ENCODE measurements around the gene CRELD1. TPM values are rescaled to one million over a fixed set of nuclear protein-coding genes. Genes with fewer than 3 reads are reported as not detected.

CRELD1 gene
- total and polyA plus RNA-seq, 2 of the 13 experiments (the other 11 are each of a cell fraction or from before 2014, with no cell fraction given), result 27.1 to 61.9 TPM

GRCh38 chr3:9890249-9891071 is 43.2 kb upstream of the CRELD1 start, which contains the start of gene JAGN1 (continued):
- TF ChIP-seq ZNF772 (CRISPR knock-in tag; IDR thresholded peaks at IDR 0.05), result peak; percentile 94; the same call in 1 of the 2 replicates
- TF ChIP-seq ZSCAN31 (CRISPR knock-in tag; IDR thresholded peaks at IDR 0.05; ENCODE audit: low read depth), result peak; percentile 85
- TF ChIP-seq ZNF644 (CRISPR knock-in tag; IDR thresholded peaks at IDR 0.05; ENCODE audit: low read depth), result no peak
- peak; percentile 89 for TF ChIP-seq ZBTB38 (CRISPR knock-in tag; IDR thresholded peaks at IDR 0.05)
- TF ChIP-seq KAT7 (CRISPR knock-in tag; IDR thresholded peaks at IDR 0.05; ENCODE audit: borderline replicate concordance), result peak; percentile 89; the same call in 1 of the 2 replicates
- TF ChIP-seq SMC3 (IDR thresholded peaks at IDR 0.05; ENCODE audit: low read length), result no peak
- TF ChIP-seq ZNF256 (CRISPR knock-in tag; conservative IDR thresholded peaks at IDR 0.05), result peak; percentile 61; the same call in 1 of the 2 replicates
- peak; percentile 37; the same call in 1 of the 2 replicates for TF ChIP-seq ARNTL (CRISPR knock-in tag; IDR thresholded peaks at IDR 0.05)
- no peak for TF ChIP-seq THYN1 (CRISPR knock-in tag; IDR thresholded peaks at IDR 0.05; ENCODE audit: borderline replicate concordance, low read depth)
- TF ChIP-seq UBTF (CRISPR knock-in tag; IDR thresholded peaks at IDR 0.05), result peak; percentile 93
- TF ChIP-seq ZFP62 (CRISPR knock-in tag; IDR thresholded peaks at IDR 0.05), result no peak
- TF ChIP-seq SMAD3 (CRISPR knock-in tag; IDR thresholded peaks at IDR 0.05), result peak; percentile 79
- peak; percentile 46; the same call in 1 of the 2 replicates for TF ChIP-seq ZNF12 (CRISPR knock-in tag; IDR thresholded peaks at IDR 0.05)
- no peak for TF ChIP-seq ZNF572 (CRISPR knock-in tag; IDR thresholded peaks at IDR 0.05)
- no peak for TF ChIP-seq MAFF (IDR thresholded peaks at IDR 0.05; ENCODE audit: low read depth, low read length)
- no peak for TF ChIP-seq ONECUT2 (CRISPR knock-in tag; IDR thresholded peaks at IDR 0.05)
- peak; percentile 64; the same call in 1 of the 2 replicates for TF ChIP-seq ZNF639 (CRISPR knock-in tag; conservative IDR thresholded peaks at IDR 0.05)
- no peak for TF ChIP-seq MNT (IDR thresholded peaks at IDR 0.05)
- no peak for TF ChIP-seq PBX2 (CRISPR knock-in tag; IDR thresholded peaks at IDR 0.05)
- TF ChIP-seq ZNF503 (CRISPR knock-in tag; IDR thresholded peaks at IDR 0.05), result 0 out of 2 replicates have a peak, but pooled peaks have one; percentile 51
- TF ChIP-seq PTBP1 (IDR thresholded peaks at IDR 0.05; ENCODE audit: low read depth, low read length, poor library complexity, severe bottlenecking), result no peak
- peak; percentile 51 for TF ChIP-seq HDAC2 (CRISPR knock-in tag; IDR thresholded peaks at IDR 0.05)
